HG02943 (cell line): ENCODE measurements around the gene AVP.
"Not testable (repeated sequence)": the region's sequence is repeated elsewhere in the genome, so short reads cannot be mapped to it uniquely, and the experiment has no call there.

Experiments used
- ATAC-seq: cut with Tn5 transposase; IDR thresholded peaks from one replicate; pipeline ENCODE4 v1.9.1; 2021; ENCODE audit warnings: mild to moderate bottlenecking, low read depth, moderate library complexity; ENCODE audit not compliant: unreplicated experiment

Gene AVP

DNA sequence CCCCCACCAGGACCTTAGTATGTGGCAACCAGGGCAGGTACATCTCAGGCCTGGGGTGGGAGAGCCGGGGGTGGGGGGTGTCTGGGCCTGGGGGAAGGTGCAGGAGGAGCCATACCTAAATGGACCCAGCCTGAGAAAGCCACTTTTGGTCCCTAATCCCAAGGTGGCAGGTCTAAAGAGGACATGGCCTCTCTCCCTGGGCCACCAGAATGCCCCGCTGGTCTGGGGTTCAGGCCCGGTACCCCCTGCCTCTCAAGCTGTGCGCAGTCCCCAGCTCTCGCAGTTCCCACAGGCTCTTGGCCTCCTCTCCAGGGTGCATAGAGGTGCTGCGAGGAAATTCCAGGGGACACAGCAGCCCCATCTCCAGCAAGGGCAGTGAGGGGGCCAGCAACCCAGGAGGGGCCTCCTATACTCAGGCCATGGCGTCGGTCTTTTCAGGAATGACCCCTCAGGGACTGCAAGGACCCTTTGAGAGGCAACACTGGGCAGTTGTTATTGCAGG, 1.1 kb upstream of the AVP start:
- no peak for ATAC-seq

DNA sequence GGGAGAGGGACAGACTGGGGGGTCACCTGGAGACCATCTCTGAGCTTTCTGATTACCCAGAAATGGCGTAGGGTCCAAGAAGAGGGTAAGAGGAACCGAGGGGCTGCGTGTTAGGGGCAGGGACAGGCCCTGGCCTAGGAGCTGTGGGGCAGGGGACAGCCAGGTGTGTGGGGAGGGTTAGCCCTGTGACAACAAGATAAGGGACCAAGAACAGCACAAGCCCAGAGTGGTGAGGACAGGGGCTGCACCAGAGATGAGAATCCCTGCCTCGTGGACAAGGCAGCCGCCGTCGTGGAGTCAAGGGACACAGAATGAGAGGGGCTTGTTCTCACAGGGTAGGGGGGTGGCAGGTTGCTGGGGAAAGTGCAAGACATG, 449 bp upstream of the AVP start:
- ATAC-seq, result no peak

DNA sequence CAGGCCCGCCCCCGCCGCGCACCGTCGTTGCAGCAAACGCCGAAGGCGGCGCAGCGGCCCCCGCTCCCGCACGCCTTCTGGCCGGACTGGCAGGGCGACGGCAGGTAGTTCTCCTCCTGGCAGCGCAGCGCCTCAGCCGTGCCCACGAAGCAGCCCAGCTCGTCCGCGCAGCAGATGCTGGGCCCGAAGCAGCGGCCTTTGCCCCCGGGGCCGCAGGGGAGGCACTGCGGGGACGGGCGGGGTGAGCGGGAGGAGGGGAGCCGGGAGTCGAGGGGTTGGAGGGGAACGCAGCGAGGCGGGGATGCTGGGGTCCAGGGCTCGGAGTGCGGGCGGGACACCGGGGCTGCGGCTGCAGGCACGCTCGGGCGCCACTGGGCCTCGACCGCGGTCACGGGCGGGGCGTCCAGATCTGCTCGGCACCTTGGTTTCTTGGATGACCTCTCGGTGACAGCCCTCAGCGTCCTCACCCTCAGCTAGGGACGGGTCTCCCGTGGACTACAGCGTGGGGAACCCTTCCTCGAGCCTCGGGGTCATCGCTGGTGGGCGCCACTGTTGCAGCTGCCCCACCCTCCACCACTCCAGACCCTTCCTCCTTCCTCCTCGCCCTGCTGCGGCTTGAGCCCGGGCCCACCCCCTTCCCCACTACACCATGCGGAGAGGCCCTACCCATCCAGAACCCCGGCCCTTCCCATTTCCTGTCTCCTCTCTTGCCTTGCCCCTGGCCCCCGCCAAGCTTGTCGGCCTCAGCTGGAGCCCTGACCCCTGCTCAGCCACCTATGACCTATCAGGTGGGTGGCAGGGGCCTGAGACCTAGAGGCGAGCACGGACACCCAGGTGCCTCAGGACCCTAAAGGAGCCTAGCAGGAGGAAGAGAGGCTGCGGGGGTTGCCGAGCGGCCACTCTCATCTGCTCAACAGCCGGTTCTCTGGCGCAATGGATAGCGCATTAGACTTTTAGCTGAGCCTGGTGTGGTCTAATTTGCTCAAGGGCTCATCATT, 1.3 kb downstream of the AVP start:
- ATAC-seq, result no peak

DNA sequence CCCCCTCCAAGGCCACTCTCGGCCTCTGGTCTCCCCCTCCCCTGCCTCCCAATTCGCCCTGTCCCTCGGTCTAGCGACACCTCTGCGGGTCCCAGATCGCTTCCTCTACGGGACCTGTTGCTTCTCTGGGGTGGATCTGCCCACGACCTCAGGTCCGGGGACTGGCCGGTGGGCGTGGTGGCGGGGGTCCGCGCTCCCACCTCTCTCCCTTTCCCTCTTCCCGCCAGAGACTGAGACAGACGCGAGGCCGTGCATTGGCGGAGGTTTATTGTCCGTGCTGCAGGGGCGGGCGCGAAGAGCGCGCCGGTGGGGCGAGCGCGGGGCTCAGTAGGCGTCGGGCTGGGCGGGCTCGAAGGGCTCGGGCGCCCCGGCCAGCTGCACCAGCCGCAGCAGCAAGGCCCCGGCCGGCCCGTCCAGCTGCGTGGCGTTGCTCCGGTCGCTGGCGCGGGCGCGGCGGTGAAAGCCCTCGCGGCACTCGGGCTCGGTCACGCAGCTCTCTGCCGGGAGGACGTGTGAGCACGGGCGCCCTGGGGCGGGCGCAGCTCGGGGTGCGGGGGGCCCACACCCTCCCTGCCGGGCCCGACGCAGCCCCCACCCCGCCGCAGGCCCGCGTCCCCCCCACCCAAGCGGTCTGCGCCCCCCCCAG, 2.1 kb downstream of the AVP start:
- ATAC-seq, result no peak

DNA sequence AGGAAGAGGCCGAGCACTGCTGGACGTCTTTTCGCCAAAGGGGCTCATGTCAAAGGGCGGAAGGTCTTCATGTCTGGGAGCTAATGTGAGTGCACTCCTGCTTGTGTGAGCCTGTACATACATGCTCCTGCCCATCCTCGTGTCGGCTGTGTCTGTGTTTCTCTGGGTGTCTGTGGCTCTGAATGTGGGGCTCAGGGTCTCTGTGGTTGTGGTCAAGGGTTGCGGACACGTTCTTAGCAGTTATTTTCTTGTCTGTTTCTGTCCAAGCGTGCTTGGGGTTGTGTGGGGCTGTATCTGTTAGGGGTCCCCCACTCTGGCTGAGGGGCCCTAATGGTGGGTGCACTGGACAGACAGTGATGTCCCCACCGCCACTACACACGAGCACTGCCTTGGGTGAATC, 2.9 kb downstream of the AVP start:
- no peak for ATAC-seq

DNA sequence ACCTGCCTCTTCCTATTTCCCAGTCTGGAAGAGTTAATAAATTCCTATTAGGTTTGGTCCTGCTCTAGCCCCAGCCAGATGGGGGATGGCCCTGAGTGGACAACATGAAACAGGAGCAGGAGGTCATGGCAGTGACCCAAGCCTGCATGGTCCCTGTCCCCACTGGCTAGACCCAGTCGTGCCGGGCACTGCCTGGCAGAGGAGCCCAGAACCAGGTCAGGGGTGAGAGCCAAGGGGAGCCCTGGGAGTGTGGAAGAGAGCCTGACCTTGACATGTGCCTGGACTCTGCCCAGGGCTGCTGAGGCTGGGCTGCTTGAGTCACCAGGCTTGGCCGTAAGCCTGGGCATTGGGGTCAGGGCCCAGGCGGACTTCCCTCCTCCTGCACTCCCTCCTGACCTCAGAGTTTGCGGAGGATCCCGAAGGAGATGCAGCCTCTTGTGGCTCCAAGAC, 3.6 kb downstream of the AVP start:
- ATAC-seq, result no peak

DNA sequence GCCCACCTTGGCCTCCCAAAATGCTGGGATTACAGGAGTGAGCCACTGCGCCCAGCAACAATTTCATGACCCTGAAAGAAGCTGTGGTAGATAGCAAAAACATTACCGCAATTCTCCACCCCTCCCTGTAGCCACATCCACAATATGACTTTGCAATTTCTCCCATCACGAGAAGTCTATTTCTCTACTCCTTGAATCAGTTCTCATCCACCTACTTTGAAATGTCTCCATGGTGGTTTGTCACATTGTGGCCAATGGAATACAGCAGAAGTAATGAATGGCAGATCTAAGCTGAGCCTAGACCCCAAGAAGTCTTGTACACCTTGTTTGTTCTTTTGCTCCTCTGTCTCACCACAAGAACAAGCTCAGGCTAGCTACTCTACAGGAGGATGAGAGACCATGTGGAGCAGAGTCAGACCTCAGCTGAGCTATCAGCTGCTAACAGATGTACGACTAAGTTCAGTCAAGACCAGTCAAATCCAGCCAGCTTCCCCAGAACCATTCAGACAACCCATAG, 6.8 kb downstream of the AVP start:
- no peak for ATAC-seq

DNA sequence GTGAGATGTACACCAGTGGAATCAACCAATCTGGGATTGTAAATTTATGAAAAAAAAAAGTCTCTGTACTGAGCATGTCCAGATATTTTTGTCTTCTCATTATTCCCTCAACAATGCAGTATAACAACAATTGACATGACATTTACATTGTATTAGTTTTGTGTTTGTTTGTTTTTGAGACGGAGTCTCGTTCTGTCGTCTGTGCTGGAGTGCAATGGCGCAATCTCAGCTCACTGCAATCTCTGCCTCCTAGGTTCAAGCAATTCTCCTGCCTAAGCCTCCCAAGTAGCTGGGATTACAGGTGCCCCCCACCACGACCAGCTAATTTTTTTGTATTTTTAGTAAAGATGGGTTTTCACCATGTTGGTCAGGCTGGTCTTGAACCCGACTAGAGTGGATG, 9.2 kb downstream of the AVP start:
- not testable (repeated sequence) for ATAC-seq

DNA sequence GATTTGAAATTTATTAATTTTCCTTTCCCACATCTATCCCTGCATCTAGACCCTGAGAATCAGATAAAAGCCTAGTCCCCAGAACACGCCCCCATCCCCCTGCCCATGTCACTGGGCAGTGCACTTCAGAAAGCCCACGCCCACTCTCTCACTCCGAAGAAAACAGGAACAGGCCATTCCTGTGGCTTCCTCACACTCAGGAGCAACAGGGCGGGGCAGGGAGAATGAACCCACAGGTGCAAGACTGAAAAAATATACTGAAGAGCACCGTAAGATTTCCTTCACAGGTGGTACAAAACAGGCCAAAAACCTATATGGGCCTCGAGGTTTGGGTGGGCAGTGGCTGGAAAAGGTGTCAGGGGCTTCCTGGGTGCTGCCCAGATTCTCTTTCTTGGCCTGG, 9.7 kb downstream of the AVP start:
- no peak for ATAC-seq

DNA sequence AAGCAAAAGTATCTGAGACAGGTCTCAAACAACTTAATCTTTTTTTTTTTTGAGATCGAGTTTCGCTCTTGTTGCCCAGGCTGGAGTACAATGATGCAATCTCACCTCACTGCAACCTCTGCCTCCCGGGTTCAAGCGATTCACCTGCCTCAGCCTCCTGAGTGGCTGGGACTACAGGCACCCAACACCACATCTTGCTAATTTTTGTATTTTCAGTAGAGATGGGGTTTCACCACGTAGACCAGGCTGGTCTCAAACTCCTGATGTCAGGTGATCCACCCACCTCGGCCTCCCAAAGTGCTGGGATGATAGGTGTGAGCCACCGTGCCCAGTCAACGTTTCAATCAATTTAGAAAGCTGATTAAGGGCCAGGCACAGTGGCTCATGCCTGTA, 11.3 kb downstream of the AVP start:
- not testable (repeated sequence) for ATAC-seq

DNA sequence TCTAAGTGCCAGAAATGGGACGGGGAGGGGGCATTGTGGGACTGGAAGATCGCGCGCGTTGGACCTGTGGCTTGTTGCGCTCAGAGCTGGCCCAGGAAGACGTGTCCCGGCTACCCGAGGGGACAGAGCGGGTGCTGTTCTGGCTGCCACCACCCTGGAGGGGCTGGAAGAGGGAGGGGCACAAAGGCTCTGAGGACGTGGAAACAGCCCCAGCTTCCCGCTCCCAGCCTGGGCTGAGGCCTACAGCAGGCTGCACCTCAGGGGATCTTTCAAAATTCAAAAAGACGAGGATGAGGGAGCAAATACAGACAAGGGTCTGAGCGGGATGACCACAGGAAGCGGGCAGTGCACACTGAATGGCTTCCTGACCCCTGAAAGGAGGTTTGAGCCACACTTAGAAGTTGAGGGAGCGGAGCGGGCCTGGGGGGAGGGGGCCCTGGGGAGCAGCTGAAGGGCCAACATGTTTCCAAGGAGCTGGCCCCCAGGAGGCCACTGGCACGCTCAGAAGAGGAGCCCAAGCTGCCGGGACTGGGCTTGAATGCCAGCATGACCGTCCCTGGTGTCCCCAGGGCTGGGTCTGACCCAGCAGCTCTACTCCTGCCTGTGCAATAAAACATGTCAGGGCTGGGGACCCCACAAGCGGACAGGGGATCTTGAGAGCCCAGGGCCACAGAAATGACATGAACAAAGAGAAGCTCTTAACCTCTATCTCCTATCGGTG, 11.8 kb downstream of the AVP start:
- no peak for ATAC-seq

DNA sequence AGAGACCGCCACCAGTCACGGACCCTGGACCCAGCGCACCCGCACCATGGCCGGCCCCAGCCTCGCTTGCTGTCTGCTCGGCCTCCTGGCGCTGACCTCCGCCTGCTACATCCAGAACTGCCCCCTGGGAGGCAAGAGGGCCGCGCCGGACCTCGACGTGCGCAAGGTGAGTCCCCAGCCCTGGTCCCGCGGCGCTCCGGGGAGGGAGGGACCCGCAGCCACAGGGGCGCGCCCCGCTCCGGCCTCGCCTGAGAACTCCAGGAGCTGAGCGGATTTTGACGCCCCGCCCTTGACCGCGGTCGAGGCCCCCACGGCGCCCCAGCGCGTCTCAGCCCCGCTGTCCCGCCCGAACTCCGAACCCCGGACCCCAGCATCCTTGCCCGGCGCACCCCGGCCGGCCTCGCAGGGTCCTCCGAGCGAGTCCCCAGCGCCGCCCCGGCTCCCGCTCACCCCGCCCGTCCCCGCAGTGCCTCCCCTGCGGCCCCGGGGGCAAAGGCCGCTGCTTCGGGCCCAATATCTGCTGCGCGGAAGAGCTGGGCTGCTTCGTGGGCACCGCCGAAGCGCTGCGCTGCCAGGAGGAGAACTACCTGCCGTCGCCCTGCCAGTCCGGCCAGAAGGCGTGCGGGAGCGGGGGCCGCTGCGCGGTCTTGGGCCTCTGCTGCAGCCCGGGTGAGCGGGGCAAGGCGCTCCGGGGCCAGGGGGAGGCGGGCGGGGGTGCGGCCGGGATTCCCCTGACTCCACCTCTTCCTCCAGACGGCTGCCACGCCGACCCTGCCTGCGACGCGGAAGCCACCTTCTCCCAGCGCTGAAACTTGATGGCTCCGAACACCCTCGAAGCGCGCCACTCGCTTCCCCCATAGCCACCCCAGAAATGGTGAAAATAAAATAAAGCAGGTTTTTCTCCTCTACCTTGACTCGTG, 12.7 kb downstream of the AVP start, which contains the start of gene OXT:
Gene OXT, plus strand, starts transcription at position 11 of the 920 bp plus-strand sequence. Its CDS starts 36 bp downstream, at position 47.
- ATAC-seq, result no peak

DNA sequence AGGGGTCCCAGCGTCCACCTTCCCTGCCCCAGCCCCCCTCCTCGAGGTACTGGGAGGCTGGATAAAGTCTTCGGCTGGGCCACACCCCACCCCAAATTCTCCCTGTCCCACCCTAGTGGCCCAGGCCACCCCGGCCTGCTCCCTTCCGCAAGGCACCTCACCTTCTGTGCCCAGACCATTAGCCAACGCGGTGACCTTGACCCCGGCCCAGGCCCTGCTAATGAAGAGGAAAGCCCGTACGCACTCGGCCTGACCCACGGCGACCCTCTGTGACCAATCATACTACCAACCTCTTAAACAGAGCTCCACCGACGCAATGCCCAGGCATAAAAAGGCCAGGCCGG, 13.3 kb downstream of the AVP start:
- ATAC-seq, result no peak

DNA sequence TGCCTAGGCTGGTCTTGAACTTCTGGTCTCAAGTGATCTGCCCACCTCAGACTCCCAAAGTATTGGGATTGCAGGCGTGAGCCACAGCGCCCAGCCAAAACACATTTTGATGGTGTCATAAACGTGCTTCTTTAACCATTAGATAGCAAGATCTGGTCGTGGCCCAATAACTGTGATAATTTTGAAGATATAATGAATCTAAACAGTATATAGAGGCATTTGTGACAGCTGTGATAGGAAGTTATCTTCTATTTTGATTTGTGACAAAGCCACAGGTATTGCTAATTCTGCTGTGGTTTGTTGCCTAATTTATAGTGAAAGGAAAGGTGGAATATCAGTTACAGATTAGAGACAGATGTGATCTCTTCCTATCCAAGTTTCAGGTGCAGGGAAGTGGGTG, 13.8 kb downstream of the AVP start:
- ATAC-seq, result no peak

DNA sequence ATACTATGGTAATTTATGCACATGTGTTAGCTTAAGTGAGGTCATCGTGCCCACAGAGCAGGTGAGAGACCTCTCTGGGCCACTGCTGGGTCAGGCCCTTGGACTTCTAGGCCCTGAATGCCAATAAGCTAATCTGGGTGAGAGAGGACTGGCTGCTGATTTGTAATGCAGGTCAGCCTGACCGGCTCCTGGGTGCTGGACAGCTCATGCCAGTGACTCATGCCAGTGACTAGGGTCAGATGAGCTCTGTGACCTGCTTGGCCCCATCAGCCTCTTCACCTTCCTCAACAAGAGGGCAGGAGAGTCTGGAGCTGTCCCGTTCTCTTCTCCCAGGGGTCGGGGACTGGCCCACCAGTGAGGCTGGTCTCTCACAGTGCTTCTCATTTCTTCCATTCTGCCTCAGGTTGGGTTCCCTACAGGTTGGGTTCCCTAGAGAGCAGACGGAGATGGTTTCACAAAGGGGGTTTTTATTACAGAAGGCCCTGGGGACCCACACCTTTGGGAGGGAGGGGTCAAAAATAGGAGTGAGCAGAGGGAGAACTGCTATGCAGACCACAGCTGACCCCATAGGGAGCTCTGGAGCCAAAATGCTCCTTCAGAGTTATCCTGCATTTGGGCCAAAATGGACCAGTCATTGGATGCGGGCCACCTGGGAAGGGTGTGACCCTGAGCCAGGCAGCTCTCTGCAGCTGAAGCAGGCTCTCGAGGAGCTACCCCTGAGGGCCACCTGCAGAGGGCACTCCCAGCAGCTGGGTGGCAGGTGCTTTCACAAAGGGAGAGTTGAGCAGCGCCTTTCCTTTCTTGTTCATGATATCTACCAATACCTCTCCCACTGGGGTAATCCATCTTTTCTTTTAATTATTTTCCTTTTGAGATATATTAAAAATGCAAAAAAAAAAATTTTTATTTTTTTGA, 15.3 kb downstream of the AVP start:
- ATAC-seq, result no peak

DNA sequence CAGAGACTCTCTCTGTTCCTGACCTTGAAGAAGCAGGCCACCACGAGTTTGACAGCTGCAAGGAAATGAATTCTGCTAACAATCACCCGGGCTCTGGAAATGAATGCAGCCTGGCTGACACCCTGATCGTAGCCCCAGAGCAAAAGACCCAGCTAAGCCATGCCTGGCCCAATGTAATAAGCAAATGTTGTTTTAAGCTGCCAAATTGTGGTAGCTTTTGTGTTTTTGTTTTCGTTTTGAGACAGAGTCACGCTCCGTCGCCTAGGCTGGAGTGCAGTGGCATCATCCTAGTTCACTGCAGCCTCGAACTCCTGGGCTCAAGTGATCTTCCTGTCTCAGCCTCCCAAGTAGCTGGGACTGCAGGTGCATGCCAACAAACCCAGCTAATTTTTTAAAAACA, 16.4 kb downstream of the AVP start:
- no peak for ATAC-seq

DNA sequence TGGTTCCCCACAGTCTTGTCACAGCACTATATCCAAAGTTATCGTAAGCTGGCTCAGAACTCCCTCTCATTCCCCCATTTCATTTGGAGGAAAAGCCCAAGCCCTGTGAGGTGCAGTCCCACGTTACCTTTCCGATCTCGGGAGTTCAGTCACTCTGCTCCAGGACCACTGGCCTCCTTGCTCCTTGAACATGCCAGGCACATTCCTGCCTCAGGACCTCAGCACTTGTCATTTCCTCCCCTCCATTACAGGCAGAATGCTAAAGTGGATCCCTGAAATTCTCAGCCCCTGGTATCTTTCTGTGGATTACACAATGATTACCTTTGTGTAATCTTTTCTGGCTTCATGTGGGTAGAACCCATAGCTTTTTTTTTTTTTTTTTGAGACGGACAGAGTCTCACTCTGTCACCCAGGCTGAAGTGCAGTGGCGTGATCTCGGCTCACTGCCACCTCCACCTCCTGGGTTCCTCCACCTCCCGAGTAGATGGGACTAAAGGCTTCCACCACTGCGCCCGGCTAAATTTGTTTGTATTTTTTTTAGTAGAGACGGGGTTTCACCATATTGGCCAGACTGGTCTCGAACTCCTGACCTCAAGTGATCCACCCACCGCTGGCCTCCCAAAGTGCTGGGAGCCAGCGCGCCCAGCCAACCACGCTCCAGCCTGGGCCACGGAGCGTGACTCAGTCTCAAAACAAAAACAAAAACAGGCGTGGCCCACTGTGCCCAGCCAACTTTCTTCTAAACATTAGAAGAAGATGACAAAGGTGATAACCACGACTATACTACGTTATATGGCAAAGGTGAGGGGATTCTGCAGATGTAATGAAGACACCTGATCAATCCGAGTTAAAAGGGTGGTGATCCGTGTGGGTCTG, 17.1 kb downstream of the AVP start:
- ATAC-seq, result no peak

DNA sequence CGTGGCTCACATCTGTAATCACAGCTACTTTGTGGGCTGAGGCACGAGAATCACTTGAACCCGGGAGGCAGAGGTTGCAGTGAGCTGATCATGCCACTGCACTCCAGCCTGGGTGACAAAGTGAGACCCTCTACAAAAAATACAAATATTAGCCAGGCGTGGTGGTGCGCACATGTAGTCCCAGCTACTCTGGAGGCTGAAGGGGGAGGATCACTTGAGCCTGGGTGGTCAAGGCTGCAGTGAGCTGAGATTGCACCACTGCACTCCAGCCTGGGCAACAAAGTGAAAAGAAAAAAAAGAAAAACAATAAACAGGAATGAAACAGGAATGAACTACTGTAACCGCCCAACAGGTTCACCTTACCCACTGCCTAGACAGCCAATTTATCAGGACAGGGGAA, 20.4 kb downstream of the AVP start:
- ATAC-seq, result not testable (repeated sequence)
